ENCODE data around the gene XIRP1.
A peak's percentile ranks its signal among the peaks of the same experiment; 100 is the strongest.
"Not testable (repeated sequence)": the region's sequence is repeated elsewhere in the genome, so short reads cannot be mapped to it uniquely, and the experiment has no call there.

The XIRP1 gene, protein sequence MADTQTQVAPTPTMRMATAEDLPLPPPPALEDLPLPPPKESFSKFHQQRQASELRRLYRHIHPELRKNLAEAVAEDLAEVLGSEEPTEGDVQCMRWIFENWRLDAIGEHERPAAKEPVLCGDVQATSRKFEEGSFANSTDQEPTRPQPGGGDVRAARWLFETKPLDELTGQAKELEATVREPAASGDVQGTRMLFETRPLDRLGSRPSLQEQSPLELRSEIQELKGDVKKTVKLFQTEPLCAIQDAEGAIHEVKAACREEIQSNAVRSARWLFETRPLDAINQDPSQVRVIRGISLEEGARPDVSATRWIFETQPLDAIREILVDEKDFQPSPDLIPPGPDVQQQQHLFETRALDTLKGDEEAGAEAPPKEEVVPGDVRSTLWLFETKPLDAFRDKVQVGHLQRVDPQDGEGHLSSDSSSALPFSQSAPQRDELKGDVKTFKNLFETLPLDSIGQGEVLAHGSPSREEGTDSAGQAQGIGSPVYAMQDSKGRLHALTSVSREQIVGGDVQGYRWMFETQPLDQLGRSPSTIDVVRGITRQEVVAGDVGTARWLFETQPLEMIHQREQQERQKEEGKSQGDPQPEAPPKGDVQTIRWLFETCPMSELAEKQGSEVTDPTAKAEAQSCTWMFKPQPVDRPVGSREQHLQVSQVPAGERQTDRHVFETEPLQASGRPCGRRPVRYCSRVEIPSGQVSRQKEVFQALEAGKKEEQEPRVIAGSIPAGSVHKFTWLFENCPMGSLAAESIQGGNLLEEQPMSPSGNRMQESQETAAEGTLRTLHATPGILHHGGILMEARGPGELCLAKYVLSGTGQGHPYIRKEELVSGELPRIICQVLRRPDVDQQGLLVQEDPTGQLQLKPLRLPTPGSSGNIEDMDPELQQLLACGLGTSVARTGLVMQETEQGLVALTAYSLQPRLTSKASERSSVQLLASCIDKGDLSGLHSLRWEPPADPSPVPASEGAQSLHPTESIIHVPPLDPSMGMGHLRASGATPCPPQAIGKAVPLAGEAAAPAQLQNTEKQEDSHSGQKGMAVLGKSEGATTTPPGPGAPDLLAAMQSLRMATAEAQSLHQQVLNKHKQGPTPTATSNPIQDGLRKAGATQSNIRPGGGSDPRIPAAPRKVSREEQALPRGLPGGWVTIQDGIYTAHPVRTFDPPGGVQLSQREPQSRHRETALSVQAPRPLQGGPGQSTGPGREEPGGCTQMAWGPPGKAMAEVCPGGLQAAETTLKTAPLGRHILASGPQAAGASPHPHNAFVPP (N-terminal part only)

DNA sequence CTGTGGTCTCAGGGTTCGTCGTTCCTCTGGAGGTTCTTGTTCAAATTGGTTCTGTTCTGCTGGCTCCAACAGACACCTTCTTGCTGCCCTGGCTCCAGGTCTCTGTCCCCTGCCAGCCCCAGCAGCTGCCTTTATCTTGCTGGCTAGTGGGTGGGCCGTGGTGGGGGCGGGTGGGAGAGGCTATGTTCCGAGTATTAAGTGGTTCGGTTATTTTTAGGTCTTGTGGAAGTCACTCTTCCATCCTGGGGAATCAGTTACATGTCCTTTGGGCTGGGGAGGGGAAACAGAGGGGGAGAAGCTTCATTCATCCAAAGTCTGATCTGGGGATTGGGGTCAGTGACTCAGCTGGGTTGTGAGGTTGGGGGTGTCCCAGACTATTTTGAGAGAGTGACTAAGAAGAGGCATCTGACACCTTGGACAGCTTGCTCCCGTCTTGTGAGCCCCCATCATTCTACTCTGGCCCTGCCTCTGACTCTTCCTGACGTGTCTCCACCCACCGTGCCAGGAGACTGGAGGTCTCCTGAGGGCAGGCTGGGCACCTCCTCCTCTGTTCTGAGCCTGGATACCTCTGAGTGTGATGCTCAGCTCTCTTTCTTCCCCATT, at the start of gene XIRP1:
Gene XIRP1, minus strand, starts transcription at position 106 of the 603 bp plus-strand sequence. CDS start 3,150 bp downstream, outside the sequence.
- DNase-seq: peak; percentile 11

DNA sequence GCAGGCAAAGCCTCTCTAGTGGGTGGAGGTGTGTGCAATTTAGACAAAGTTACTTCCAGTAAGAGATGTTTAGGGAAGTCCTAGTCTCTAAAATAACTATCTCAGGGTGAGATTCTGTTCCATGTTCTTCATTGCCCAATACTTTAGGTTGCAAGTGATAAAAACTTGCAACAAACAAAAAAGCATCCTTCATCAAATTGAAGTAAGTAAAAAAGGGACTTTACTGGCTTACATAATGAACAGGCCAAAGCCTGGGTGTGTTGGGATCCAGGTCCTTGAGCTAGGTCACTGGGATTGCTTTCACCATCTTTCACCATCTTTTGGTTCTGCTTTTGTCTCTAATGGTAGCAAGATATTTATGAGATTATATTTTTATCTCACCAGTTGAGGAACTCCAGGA, 49.2 kb upstream of the XIRP1 start:
- DNase-seq: no peak

DNA sequence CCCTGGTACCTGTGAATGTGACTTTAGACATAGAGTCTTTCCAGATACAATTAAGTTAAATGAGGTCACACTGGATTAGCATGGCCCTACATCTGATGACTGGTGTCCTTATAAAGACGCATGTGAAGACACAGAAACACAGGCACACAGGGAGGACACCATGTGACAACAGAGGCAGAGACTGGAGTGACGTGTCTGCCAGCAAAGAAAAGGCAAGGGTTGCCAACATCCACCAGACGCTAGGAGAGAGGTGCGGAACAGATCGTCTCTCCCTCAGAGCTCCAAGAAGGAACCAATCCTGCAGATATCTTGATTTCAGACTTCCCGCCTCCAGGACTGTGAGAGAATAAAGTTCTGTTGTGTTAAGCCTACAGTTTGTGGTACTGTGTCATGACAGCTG, 44.6 kb upstream of the XIRP1 start:
- DNase-seq: no peak

DNA sequence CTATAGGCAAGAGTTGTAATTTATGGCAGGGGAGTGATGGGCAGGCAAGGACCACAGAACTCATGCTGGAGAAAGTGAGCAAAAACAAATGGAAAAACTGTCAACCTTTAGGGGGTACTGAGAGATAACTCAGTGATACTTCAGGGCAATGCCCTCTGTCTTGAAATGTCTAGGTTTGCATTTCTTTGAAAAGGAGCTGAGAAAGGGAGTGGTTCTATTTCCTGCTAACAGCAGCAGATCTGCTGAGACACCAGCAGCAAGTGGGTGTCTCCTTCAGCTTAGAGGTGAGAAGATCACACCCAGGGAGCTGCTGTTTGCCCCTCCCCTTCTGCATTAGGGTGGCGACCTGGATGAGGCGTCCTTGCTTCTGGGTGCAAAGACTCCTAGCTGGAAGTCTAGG, 42.3 kb upstream of the XIRP1 start:
- peak; percentile 1 for DNase-seq

DNA sequence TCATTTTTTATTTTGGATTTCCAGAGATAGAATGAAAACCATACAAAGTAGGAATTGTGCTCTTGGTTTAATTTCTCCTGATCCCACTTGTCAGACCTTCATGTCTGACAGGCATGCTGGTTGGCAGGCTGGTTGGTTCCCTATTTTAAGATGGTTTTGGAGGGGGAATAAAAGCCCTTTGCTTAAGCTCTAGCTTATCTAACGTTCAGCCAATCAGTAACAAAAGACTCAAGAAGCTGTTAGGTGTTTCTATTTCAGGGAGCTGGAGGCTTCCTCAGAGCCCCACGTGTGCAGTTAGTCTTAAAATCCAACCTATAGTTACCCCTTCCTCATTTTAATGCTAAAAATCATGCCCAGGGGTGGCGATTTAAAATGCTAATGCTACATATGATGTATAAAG, 40.5 kb upstream of the XIRP1 start:
- no peak for DNase-seq

DNA sequence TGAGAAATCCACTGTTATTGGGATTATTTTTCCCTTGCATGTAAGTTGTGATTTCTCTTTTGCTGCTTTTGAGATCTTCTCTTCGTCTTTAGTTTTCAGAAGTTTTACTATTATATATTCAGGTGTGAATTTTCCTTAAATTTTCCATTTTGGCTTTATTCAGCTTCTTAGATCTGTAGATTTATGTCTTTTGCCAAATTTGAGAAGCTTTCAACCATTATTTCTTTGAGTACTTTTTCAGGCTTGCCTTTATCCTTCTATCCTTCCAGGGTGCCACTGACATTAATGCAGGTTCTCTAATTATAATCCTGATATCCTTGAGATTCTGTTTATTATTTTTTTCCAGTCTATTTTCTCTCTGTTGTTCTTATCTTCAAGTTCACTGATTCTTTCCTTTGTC, 38.1 kb upstream of the XIRP1 start:
- DNase-seq: no peak

DNA sequence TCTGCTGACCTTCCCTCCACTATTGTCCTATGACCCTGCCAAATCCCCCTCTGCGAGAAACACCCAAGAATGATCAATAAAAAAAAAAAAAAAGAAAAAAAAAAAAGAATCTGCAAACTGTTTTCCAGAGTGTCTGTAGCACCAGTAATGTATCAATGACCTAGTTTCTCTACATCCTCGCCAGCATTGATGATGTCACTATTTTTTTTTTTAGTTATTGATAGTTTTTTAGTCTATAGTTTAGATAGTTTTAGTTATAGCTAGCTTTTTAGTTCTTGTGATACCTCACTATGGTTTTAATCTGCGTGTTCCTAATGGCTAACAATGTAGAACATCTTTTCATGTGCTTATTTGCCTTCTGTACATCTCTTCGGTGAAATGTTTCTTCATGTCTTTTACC, 36.1 kb upstream of the XIRP1 start:
- no peak for DNase-seq

DNA sequence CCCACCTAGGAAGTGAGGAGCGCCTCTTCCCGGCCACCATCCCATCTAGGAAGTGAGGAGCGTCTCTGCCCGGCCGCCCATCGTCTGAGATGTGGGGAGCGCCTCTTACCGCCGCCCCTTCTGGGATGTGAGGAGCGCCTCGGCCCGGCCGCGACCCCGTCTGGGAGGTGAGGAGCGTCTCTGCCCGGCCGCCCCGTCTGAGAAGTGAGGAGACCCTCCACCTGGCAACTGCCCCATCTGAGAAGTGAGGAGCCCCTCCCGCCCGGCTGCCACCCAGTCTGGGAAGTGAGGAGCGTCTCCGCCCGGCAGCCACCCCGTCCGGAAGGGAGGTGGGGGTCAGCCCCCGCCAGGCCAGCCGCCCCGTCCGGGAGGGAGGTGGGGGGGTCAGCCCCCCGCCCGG, 35.2 kb upstream of the XIRP1 start:
- DNase-seq: not testable (repeated sequence)

DNA sequence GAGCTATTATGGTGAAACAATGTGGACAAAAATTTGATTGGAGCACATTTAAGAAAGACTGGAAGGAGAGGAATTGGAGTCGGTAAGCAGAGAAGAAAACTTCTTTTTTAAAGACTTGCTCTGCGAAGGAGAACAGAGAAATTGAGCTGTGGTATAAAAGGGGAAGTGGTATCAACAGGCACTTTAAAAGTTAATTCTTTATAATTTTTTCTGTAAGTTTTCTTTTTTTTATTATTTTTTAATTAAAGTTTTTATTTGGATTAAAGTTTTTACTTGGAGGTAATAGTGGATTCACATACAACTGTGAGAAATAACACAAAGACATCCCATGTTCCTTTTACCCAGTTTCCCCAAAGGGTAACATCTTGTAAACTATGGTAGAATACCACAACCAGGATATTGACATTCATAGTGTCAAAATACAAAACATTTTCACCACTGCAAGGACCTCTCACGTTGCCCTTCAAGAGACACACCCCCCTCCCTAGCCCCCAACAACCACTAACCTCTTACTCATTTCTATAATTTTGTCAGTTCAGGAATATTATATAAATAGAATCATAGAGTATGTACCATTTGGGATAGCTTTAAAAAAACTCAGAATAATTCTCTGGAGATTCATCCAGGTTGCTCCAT, 33.8 kb upstream of the XIRP1 start:
- DNase-seq: no peak

DNA sequence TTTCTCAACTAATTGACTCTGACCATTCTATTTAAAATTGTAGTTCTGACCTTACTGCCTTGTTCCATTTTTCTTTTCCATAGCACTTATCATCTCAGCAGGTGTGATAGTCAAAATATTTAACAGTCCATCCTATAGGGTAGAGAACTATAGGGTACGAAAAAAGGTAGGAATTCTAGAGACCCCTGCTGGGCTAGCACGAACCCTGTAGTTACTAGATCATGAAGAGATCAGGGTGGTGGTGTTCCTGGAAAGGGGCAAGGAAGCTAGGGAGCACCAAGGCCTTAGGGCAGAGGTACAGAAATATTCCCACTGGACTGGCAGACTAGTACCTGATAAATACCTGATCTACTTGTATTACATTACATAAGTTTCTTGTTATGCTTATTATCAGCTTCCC, 31.9 kb upstream of the XIRP1 start:
- no peak for DNase-seq

DNA sequence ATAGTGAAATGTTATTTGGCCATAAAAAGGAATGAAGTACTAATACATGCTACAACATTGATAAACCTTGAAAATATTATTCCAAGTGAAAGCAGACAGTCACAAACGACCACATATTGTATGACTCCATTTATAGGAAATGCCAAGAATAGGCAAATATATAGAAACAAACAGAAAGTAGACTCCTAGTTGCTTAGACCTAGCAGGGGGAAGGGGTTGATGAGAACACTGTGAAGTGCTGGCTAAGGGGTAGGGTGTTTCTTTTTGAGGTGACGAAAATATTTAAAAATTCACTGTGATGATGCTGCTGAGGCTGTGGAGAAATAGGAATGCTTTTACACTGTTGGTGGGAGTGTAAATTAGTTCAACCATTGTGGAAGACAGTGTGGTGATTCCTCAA, 30.5 kb upstream of the XIRP1 start:
- no peak for DNase-seq

DNA sequence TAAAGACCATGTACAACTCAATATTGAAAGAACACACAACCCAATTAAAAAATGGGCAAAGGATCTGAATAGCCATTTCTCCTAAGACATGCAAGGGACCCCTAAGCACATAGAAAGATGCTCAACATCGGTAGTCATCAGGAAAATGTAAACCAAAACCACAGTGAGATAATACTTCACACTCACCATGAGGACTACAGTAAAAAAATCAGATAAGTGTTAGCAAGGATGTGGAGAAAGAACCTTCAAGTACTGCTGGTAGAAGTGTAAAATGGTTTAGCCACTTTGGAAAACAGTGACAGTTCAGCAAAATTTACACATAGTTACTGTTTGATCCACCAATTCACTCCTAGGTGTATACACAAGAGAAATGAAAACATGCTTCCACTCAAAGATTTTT, 30.1 kb upstream of the XIRP1 start:
- DNase-seq: no peak

DNA sequence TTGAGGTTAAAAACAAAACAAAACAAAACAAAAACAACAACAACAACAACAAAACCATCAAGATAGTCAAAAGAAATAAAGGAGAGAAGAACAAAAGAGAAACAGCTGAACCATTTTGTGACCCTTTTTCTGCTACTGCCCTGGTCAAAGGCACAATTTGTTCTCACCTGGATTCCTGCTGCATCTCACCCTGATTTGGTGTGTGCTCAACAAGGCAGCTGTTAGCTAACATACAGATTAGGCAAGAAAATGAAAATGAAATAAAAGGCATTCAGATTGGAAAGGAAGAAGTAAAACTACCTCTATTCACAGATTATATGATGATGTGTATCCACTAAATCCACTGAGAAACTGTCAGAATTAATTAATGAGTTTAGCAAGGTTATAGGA, 28.7 kb upstream of the XIRP1 start:
- no peak for DNase-seq

DNA sequence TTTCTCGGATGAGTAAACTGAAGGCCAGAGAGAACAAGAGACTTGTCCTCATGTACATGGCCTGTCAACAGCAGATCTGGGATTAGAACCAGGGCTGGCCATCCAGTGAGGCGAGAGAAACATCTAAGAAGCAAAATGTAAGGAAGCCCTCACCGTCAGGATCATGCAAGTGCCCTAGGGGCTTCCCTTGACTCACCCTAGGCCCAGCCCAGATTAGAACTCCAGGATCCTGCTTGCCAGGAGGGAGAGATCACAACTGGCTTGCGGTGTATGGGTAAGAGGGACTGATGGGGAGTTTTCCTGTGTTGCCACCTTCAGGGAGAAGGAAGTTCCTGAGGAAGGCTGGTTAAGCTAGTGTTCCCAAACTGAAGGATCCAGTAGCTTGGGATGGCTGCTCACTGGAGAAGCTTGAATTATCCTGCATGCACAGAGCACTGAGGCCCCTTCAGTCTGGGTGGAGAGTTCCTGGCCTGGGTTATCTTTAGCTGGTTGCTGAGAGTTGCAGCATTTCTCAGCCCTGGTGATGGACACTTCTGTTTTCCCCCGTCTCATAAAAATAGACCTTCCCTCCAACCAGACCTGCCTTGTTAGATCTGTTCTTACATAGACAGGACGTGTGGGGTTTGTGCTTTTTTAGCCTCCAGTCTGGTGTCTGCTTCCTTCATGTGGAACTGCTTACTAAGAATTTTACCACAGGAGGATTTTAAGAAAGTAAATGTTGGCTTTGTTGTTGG, 28.2 kb upstream of the XIRP1 start:
- no peak for DNase-seq

DNA sequence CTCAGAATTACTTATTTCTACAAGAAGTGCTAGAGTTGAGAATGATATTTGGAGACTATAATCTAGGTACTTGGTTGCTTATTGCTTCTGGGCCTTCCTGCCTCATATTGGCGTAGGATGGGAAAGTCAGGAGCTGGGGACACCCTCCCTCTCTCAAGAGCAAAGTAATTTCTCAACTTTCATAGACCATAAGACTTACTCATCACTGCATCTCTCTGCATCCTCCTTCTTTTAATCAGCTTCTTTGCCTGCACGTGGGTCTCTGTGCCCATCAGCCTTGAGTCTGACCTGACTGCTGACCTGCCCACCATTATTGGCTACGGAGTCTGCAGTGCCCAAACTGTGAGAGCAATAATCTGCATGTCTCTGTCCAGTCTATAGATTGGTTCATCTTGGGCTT, 27.3 kb upstream of the XIRP1 start:
- no peak for DNase-seq

DNA sequence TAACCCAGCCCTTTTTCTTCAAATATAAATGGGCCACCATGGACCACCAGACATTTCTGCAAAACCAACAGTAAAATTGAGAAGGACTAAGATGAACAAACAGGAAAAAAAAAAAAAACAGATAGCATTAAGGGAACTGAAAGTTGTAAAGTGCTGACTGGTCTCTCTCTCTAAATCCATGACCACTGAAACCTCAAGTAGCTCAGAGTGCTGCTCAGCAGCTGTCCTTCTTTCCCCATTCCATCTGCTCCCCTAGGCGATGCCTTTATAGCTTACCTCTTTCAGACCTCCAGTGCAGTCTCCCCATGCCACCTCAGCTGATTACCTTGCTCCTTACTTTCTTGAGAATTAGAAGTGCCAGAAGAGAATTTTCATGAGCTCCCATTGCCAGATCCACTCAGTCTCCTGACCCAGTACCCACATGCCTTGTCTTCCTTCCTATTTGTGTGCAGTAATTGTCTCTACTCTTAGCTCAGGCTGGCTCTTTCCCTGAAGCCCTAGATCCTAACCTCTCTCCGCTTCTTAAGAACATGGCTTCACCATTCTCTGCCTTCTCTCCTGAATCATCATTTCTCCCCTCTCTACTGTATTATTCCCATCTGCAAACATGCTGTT, 23.9 kb upstream of the XIRP1 start:
- DNase-seq: no peak

DNA sequence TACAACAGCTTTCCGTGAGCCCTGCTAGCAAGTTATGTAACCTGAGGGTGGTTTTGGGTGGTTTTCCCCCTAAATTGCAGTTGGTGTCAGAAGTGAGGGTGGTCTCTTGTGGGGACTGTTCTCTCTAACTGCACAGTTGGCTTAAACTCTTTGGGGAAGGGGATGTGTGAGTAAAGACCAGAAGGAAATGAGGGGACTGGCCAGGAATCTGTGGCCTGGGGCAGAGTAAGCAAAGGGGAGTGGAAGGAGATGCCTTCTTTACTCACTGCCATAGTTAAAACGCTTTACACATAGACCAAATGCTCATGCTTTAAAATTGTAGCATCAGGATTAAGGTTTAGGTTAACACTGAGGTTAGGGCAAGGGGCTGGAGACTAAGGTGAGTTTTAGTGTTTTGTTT, 21.2 kb upstream of the XIRP1 start:
- DNase-seq: no peak

DNA sequence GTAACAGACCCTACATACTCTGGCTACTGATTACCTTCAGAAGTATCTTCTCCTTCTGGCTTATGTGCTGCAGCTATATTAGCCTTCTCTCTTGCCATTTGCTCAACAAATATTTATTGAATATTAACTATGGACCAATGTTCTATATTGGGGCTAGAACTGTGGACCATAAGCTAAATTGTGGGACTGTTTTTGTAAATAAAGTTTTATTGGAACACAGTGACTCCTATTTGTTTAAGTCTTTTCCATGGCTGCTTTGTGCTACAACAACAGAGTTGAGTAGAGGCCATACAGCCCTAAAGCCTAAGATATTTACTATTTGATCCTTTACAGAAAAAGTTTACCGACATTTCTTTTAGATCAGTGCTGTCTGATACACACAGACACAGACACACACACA, 20.3 kb upstream of the XIRP1 start:
- no peak for DNase-seq

DNA sequence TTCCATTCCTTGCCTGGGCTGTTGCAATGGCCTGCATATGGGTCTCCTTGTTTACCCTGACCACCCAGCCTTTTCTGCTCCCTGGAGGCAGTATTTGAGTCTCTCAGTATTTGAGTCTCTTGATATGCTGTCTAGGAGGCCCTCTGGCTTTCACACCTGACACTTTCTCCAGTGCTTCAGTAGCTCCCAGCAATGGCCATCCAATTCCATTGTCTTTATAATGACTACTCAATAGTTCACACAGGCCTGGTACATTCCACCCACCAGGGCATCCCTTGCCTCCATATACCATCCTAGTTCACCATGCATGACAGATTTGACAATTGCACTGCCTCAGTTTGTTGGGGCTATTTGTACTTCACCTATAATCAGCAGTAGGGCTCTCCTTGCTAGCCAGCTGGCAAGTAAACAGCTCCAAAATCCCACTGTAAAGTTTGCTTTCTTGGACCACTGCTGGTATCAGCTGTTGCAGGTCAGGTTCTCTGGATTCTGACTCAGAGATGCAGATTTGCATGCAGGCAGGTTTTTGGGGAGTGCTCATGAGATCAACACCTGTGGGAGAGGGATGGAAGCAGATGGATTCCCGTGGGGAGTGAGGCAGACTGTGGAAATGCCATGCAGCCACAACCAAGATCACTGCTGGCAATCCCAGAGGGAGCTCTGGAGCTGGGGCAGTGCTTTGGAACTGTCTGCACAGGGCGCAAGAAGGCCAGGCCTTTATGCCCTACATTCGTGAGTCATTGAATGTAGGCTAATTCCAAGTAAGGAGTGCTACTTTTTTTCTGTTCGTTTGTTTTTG, 19.1 kb upstream of the XIRP1 start:
- no peak for DNase-seq

DNA sequence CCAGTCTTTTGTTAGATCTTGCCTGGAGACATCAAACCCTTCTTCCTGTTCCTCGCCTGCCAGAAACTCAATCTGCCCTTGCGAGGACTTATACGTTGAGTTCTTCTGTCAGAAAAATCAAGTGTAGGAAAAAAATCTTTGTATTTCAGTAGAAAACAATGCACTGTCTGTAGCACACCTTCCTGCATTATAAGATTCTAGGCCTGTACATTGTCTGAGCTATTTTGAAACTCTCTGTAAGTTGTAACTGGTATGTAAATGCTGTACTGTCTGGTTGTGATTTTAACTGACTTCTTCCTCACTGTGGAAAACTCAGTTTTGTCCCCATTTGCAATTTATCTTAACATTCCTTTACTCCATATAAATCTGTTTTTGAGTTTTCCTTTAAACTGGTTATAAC, 17.7 kb upstream of the XIRP1 start:
- DNase-seq: no peak

All from stimulated activated naive CD4-positive, alpha-beta T cell treated with Interleukin-2 at 50 U/mL for 16 hours (primary cell).